KMS-11 (cell line): ENCODE results near the gene MBD3L1.

Experiments
- H2AFZ ChIP-seq: fragments of 200-600 bp; sonication (generic); 2 replicates; pipeline ENCODE4 v1.6.1; 2016; ENCODE audit warnings: antibody characterized with exemption, mixed run types, low read depth
- H3K27ac ChIP-seq: fragments of 200-600 bp; sonication (generic); 2 replicates; pipeline ENCODE4 v1.6.1; 2016; ENCODE audit warnings: mild to moderate bottlenecking, mixed run types
- H3K27me3 ChIP-seq: fragments of 200-600 bp; sonication (generic); 2 replicates; pipeline ENCODE4 v1.6.1; 2017; ENCODE audit warnings: mild to moderate bottlenecking, low read depth, mixed run types, moderate library complexity; ENCODE audit not compliant: insufficient read depth
- H3K36me3 ChIP-seq: fragments of 200-600 bp; sonication (generic); 2 replicates; pipeline ENCODE4 v1.6.1; 2017; ENCODE audit warnings: mild to moderate bottlenecking, mixed run types; ENCODE audit not compliant: insufficient read depth
- H3K4me1 ChIP-seq: fragments of 200-600 bp; sonication (generic); 2 replicates; pipeline ENCODE4 v1.6.1; 2016; ENCODE audit warnings: mild to moderate bottlenecking, low read depth, mixed run types; ENCODE audit not compliant: poor library complexity, severe bottlenecking
- H3K4me2 ChIP-seq: fragments of 200-600 bp; sonication (generic); 2 replicates; pipeline ENCODE4 v1.7.0; 2016; ENCODE audit warnings: mild to moderate bottlenecking, mixed run types
- H3K4me3 ChIP-seq: fragments of 200-600 bp; sonication (generic); IDR thresholded peaks from 2 replicates; pipeline ENCODE4 v1.6.1; 2017; ENCODE audit warnings: low read depth, low read length, mixed read lengths; ENCODE audit not compliant: insufficient read depth
- H3K79me2 ChIP-seq: fragments of 200-600 bp; sonication (generic); 2 replicates; pipeline ENCODE4 v1.6.1; 2016; ENCODE audit warnings: low read depth, mixed run types; ENCODE audit not compliant: insufficient read depth
- H3K9ac ChIP-seq: fragments of 200-600 bp; sonication (generic); 2 replicates; pipeline ENCODE4 v1.6.1; 2016; ENCODE audit warnings: mild to moderate bottlenecking, mixed run types
- H4K20me1 ChIP-seq: fragments of 200-600 bp; sonication (generic); 2 replicates; pipeline ENCODE4 v1.6.1; 2016; ENCODE audit warnings: mild to moderate bottlenecking, mixed run types; ENCODE audit not compliant: insufficient read depth
- TF ChIP-seq, protein P1 (sequence below): fragments of 200-600 bp; sonication (generic); conservative IDR thresholded peaks from 2 replicates; pipeline ENCODE4 v1.6.1; 2017; ENCODE audit warnings: low read depth, mild to moderate bottlenecking, antibody characterized with exemption, low read length, moderate library complexity, mixed read lengths

MBD3L1 gene

DNA sequence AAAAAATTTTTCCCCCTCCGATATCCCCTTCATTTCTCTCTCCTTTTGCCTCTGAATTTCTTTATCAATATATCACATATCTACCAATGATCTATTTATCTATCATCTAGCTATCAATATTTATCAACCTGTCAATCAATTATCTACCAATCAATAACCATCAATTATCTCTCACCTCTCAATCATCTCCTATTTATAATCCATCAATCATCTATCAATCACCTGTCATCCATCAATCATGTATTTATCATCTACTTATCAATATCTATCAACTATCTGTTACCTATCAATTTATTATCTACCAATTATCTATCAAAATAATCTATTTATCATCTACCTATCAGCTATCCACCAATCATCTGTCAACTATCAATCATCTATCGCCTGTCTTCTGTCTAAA, 17.1 kb downstream of the MBD3L1 start:
- Histone ChIP-seq H3K79me2 (no peaks in the 10 kb centered on the region), H2AFZ (no peak overlapping the region), H3K9ac (no peak overlapping the region), H3K27ac (no peak overlapping the region), H3K4me3 (no peak overlapping the region), H4K20me1 (no peaks in the 10 kb centered on the region), H3K4me2 (no peak overlapping the region), H3K27me3 (no peaks in the 10 kb centered on the region; the same call in 1 of the 2 replicates), H3K4me1 (no peaks in the 10 kb centered on the region), H3K36me3 (no peaks in the 10 kb centered on the region)
- TF ChIP-seq, protein P1, sequence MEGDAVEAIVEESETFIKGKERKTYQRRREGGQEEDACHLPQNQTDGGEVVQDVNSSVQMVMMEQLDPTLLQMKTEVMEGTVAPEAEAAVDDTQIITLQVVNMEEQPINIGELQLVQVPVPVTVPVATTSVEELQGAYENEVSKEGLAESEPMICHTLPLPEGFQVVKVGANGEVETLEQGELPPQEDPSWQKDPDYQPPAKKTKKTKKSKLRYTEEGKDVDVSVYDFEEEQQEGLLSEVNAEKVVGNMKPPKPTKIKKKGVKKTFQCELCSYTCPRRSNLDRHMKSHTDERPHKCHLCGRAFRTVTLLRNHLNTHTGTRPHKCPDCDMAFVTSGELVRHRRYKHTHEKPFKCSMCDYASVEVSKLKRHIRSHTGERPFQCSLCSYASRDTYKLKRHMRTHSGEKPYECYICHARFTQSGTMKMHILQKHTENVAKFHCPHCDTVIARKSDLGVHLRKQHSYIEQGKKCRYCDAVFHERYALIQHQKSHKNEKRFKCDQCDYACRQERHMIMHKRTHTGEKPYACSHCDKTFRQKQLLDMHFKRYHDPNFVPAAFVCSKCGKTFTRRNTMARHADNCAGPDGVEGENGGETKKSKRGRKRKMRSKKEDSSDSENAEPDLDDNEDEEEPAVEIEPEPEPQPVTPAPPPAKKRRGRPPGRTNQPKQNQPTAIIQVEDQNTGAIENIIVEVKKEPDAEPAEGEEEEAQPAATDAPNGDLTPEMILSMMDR = no peak

DNA sequence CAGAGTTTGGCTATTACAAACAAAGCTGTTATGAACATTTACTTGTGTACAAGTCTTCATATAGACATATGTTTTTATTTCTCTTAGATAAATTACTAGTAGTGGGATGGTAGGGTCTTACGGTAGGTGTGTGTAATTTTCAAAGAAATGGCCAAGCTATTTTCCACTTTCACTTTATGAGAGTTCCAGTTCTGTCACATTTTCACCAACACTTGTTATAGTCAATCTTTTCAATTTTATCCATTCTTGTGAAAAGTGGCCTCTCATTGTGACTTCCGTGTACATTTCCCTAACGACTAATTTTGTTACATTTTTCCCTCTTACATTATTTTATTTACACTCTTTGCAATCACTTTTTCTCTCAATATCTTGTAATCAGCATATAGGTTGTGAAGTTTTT, 18.3 kb downstream of the MBD3L1 start:
- Histone ChIP-seq H2AFZ (no peak overlapping the region), H3K4me2 (no peak overlapping the region), H4K20me1 (no peaks in the 10 kb centered on the region), H3K36me3 (no peaks in the 10 kb centered on the region), H3K79me2 (no peaks in the 10 kb centered on the region), H3K4me3 (no peak overlapping the region), H3K27ac (no peak overlapping the region), H3K4me1 (no peaks in the 10 kb centered on the region), H3K27me3 (no peaks in the 10 kb centered on the region; the same call in 1 of the 2 replicates), H3K9ac (no peak overlapping the region)
- TF ChIP-seq, protein P1 = no peak

DNA sequence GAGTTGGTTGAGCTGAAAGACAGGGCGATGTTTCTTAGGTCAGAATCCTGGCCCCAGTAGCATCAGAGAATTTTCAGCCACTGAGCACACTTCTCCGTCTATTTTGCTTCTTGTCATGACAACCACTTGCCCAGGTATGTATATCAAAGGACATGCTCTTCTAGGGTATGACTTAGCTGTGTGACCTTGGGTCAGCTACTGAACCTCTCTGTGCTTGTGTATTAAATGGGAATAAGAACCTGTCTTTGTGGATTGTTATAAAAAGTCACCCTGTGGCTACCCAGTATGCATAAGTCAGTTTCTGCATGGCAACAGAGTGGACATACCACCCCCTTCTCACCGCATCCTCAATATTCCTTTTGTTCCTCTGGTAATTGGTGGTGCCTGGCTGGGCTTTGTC, 26.1 kb downstream of the MBD3L1 start:
- Histone ChIP-seq H2AFZ (no peak overlapping the region), H3K36me3 (no peaks in the 10 kb centered on the region), H3K79me2 (no peaks in the 10 kb centered on the region), H3K4me3 (no peak overlapping the region), H3K4me1 (no peaks in the 10 kb centered on the region), H4K20me1 (no peaks in the 10 kb centered on the region), H3K4me2 (no peak overlapping the region), H3K27ac (no peak overlapping the region), H3K27me3 (peaks cover 4% of the 10 kb centered on the region; the same call in 1 of the 2 replicates), H3K9ac (no peak overlapping the region)
- TF ChIP-seq, protein P1 = no peak

DNA sequence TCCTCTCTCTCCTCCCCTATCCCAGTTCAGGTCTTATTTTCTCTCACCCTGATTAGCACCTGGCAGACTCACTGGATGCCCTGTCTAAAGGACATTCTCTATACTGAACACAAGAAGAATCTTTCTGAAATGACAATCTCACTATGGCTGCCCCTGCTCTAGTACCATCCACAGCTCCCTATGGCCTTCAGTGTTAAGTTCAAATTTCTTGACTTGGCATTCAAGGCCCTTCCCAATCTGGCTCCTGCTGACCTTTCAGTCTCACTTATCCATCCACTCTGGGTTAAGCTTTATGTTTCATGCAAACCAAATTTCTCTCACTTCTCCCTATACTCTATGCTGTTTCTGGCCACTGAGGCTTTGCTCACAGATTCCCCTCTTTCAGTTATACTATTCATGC, 34.2 kb downstream of the MBD3L1 start:
- H3K4me1 ChIP-seq = no peaks in the 10 kb centered on the region
- H3K79me2 ChIP-seq = no peaks in the 10 kb centered on the region
- H3K36me3 ChIP-seq = no peaks in the 10 kb centered on the region
- H3K4me3 ChIP-seq = no peak overlapping the region
- no peak overlapping the region for H3K4me2 ChIP-seq
- H3K27me3 ChIP-seq = no peaks in the 10 kb centered on the region
- no peak overlapping the region for H3K9ac ChIP-seq
- no peak overlapping the region for H3K27ac ChIP-seq
- TF ChIP-seq, protein P1 = no peak
- H4K20me1 ChIP-seq = no peaks in the 10 kb centered on the region
- H2AFZ ChIP-seq = no peak overlapping the region
